HG02884 (cell line): Measurements from ENCODE around the gene MARK1.

Source experiments
- ATAC-seq: cut with Tn5 transposase; IDR thresholded peaks from one replicate; pipeline ENCODE4 v1.9.1; 2021; ENCODE audit warnings: mild to moderate bottlenecking, moderate library complexity; ENCODE audit not compliant: unreplicated experiment

Gene MARK1

GRCh38 chr1:220708936-220709801 is 181.2 kb downstream of the MARK1 start:
- ATAC-seq = no peak

- ATAC-seq = no peak
Measured at GRCh38 chr1:220710333-220710732, 182.4 kb downstream of the MARK1 start.

- ATAC-seq = peak; percentile 95
Measured at GRCh38 chr1:220711056-220711809, 183.3 kb downstream of the MARK1 start.
